Activated naive CD4-positive, alpha-beta T cell treated with anti-CD3 and anti-CD28 coated beads, Interleukin-2, amount 50 U/mL, for 72 hours (primary cell): ENCODE results near the gene ZSWIM6. TPM values are rescaled to one million over a fixed set of nuclear protein-coding genes. Genes with fewer than 3 reads are reported as not detected.

Experiments used
- ATAC-seq, 2 donors: fragments of 150-1000 bp; cut with Tn5 transposase; 2 replicates each; pipeline ENCODE4 v1.10.0; 2021; ENCODE audit warnings: mild to moderate bottlenecking in 2 of 2, moderate library complexity in 2 of 2
- DNase-seq, 2 donors: peaks; one replicate each; pipeline ENCODE4 v3.0.0; 2021 to 2022; ENCODE audit warnings: low spot score in 2 of 2
- H3K27ac Mint-ChIP-seq, 2 donors: one replicate each; pipeline ENCODE4 v1.8.0; 2022; ENCODE audit warnings: mild to moderate bottlenecking in 2 of 2, mixed read lengths in 2 of 2
- H3K36me3 Mint-ChIP-seq, 2 donors: one replicate each; pipeline ENCODE4 v1.8.0; 2022; ENCODE audit warnings: mixed read lengths in 2 of 2
- H3K9me3 Mint-ChIP-seq, 2 donors: one replicate each; pipeline ENCODE4 v1.8.0; 2022; ENCODE audit warnings: mixed read lengths in 2 of 2
- total RNA-seq, 2 donors: library from RNA; stranded (reverse); gene quantifications; one replicate each; pipeline ENCODE4 v1.2.3, GENCODE V29; 2022

ZSWIM6 gene
- total RNA-seq, 2 donors from 2014 or later: 5.3 to 6.2 TPM

DNA sequence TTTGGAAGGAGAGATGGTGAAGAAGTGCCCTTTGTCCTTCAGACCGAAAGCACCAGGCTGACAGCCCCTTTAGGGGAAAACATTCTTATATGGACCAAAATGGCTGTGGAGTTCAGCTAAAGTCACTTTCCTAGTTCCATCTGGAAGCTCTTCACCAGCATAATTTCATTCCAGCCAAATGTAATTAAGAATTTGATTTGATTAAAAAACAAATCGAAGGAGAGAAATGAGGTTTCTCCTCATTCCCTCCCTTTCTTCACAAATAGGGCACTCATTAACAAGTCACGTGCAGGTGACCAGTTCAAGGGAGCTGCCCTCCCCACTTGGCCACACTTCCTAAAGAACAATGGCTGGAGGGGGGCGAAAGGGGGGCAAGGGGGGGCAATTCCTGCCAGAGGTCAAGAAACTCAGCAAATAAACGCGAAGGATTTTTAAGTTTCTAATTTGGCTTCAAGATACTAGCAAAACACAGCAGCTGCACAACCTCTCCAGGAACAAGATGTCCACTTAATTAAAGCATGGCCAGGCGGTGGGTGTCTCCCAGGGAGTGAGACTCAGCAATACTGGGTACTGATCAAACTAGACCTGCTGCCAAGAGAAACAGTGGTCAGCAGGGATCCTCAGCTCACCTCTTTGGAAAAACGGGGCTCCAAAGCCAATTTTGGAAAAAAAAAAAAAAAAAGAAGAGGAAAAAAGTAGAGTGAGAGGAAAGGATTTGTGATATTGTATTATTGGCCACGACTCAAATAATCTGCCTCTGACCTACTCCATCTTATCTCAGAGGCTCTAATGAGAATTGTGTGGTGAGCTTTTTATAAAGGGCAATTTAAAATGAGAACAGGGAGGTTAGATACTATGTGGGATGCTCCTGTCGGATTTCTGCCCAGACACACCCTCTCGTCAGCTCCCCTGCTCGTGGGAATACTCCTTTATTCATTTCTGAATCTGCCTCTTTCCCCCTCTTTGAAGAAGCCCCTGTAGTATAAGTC lies 254.3 kb downstream of the ZSWIM6 start:
- Mint-ChIP-seq H3K9me3 (peaks cover 5 to 6% of the 10 kb centered on the region in 2 donors), H3K36me3 (peaks cover 0 to 8% of the 10 kb centered on the region in 2 donors), H3K27ac (no peak overlapping the region)
- no peak for DNase-seq
- ATAC-seq: no peak

DNA sequence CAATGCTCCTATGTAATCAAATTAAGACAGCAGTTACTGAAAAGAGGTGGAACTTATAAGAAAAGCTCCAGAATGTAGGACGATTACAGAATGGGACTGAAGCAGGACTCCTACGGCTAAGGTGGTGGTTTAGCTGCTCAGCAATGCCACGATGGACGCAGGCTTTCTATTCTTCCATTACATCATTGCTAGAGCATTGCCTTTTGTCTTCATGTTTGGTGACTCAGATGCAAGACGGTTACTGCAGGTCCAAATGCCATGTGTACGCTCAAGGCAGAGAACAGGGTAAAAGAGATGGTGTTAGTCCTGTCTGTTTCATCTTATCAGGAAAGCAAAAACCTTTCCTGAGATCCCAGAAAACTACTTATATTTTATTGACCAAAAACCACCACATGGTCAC lies 255.1 kb downstream of the ZSWIM6 start:
- no peak overlapping the region for H3K27ac Mint-ChIP-seq
- peaks cover 0 to 8% of the 10 kb centered on the region in 2 donors for H3K36me3 Mint-ChIP-seq
- ATAC-seq: no peak
- peaks cover 5 to 6% of the 10 kb centered on the region in 2 donors for H3K9me3 Mint-ChIP-seq
- DNase-seq: no peak

DNA sequence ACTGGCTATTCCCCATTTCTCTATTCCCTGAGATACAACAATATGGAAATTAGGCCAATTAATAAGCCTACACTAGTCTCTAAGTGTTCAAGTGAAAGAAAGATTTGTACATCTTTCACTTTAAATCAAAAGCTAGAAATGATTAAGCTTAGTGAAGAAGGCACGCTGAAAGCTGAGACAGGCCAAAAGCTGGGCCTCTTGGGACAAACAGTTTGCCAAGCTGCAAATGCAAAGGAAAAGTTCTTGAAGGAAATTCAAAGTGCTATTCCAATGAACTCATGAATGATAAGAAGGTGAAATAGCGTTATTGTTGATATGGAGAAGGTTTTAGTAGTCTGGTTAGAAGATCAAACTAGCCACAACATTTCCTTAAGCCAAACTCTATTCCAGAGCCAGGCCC lies 256.2 kb downstream of the ZSWIM6 start:
- H3K9me3 Mint-ChIP-seq: peaks cover 5 to 6% of the 10 kb centered on the region in 2 donors
- H3K36me3 Mint-ChIP-seq: peaks cover 0 to 8% of the 10 kb centered on the region in 2 donors
- H3K27ac Mint-ChIP-seq: no peak overlapping the region
- no peak for ATAC-seq
- no peak for DNase-seq

DNA sequence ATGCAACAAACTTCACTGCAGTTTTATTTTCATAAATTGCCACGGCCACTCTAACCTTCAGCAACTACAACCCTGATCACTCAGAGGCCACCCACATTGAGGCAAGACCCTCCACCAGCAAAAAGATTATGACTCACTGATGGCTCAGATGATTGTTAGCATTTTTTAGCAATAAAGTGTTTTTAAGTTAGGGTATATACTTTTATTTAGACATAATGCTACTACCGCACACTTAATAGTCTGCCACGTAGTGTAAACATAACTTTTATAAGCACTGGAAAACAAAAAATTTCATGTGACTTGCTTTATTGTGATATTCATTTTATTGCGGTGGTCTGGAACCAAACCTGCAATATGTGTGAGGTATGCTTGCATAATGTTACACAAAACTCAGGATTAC lies 257.9 kb downstream of the ZSWIM6 start:
- Mint-ChIP-seq H3K27ac (no peak overlapping the region), H3K9me3 (peaks cover 5 to 6% of the 10 kb centered on the region in 2 donors)

DNA sequence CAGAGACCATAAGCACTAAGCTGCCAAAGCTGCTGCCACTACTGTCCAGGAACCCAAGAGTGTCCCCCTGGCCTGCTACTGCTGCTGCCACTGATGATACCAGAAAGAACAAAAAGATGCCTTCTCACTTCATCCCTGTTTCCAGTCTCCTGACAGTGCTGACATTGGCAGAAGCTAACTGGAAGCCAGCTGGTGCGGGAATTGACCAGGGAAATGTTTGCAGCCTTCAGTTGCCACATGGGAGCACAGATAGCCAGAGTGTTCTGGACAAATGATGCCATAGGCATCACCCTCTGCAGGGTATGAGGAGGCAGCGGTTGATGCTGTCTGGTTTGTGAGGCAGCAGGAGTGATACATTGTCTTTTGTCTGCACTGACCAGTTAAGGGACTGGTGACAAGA lies 258.4 kb downstream of the ZSWIM6 start:
- Mint-ChIP-seq H3K9me3 (peaks cover 5 to 6% of the 10 kb centered on the region in 2 donors), H3K27ac (no peak overlapping the region), H3K36me3 (peaks cover 0 to 8% of the 10 kb centered on the region in 2 donors)
- no peak for DNase-seq
- no peak for ATAC-seq

More for the DNA sequence above, 257.9 kb downstream of the ZSWIM6 start:
- DNase-seq (no peak), ATAC-seq (no peak)
- H3K36me3 Mint-ChIP-seq: peaks cover 0 to 8% of the 10 kb centered on the region in 2 donors

DNA sequence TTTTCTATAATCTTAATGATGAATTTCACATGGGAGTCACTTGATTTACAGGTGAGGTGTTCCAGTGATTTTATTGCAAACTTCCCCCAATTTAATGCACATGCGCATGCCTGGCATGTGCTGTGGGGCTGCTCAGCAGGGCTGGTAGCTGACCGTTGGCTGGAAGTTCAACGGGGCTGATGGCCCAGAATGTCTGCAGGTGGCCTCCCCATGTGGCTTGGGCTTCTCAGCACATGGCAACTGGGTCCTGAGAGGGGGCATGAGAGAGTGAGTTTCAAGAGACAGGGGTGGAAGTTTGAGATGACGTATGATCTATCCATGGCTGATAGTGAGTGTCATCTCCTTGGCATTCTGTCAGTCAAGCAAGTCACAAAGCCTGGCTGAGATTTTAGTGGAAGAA lies 259.8 kb downstream of the ZSWIM6 start:
- no peak for DNase-seq
- Mint-ChIP-seq H3K27ac (no peak overlapping the region), H3K9me3 (peaks cover 5 to 6% of the 10 kb centered on the region in 2 donors), H3K36me3 (peaks cover 0 to 7% of the 10 kb centered on the region in 2 donors)
- ATAC-seq: no peak

DNA sequence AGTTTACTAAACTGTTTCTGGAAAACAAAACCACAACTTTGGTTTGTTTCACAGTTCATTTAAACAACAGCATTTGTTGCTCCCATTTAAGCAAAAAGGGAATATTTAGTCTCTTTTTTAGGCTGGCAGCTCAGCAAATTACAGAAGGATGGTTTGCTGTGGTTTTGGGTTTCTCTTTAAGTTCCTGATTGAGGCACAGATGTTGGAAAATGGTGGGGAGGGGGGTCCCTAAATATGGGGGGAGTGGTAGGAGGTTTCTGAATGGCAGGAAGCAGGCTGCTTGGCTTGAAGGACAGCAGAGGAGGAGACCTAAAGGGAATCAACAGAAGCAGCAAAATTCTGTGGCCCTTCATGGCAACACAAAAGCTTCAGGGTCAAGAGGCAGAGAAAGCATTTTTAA lies 263.4 kb downstream of the ZSWIM6 start:
- H3K9me3 Mint-ChIP-seq: no peaks in the 10 kb centered on the region
- no peaks in the 10 kb centered on the region for H3K36me3 Mint-ChIP-seq
- ATAC-seq (no peak), DNase-seq (no peak)
- peak overlapping the region in 1 of 2 donors; percentile 10 for H3K27ac Mint-ChIP-seq

Other genes starting within 250 kb of the ZSWIM6 start
- gene SMIM15, start 169.8 kb upstream of the ZSWIM6 start, total RNA-seq: 10 to 100 TPM; 45.2 to 66.8 TPM